ACHN (cell line): ENCODE measurements around the gene ENDOU.

Experiments
- DNase-seq: peaks from one replicate; pipeline ENCODE4 v3.0.0-alpha.2; 2015
- in situ Hi-C: cut with HindIII; loops from 2 replicates; pipeline ENCODE4 v1.10.0; 2017; ENCODE audit warnings: low sequenced_read_pairs, low pct_ligation_motif_present, low pct_unique_long_range_greater_than_20kb

ENDOU gene

DNA sequence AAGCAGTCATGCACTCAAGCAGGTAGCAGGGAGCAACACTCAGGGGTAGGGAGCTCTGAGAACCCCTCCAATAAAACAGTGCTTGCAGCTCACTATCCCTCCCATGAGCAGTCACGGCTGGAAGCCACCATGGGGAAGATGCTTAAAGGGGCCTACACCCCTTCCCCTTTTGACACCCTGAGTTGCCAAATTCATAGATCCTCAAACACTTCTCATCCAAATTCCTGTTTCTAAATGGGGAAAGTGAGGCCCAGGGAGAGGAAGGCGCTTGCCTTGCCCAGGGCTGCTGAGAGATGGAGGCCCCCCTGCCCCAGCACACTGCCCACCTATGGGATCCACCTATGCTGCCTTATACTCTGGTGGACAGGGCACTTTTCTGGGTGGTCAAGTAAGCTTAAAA, 7.2 kb upstream of the ENDOU start:
- in situ Hi-C loops: no loop called here
- DNase-seq: no peak

- in situ Hi-C loops: no loop called here
- DNase-seq: no peak
These were observed 6.4 kb upstream of the ENDOU start for GRCh38 chr12:47731723-47732122.

- in situ Hi-C loops: no loop called here
- DNase-seq: no peak
These were observed 5.1 kb upstream of the ENDOU start for GRCh38 chr12:47730341-47730744.

- no peak for DNase-seq
- in situ Hi-C loops: no loop called here
These were observed 3.9 kb upstream of the ENDOU start for GRCh38 chr12:47729233-47729632.

DNA sequence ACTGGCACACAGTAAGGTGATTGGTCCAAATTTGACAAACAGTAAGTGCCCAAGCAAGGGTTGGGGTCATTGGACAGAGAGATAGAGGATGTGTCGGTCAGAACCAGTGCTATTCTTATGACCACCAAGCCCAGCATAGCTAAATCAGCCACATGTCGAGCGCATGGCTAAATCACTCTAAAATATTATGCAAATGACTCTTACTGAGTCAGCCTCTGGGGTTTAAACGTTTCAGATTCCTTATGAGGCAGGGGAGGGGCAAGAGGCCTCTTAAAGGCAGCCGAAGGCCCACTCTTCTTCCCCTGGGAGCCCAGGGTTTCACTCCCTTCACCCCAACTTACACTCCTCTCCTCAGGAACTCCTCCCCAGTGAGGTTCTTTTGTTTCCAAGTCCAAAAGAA, 603 bp upstream of the ENDOU start:
- in situ Hi-C loops: no loop called here
- DNase-seq: no peak

DNA sequence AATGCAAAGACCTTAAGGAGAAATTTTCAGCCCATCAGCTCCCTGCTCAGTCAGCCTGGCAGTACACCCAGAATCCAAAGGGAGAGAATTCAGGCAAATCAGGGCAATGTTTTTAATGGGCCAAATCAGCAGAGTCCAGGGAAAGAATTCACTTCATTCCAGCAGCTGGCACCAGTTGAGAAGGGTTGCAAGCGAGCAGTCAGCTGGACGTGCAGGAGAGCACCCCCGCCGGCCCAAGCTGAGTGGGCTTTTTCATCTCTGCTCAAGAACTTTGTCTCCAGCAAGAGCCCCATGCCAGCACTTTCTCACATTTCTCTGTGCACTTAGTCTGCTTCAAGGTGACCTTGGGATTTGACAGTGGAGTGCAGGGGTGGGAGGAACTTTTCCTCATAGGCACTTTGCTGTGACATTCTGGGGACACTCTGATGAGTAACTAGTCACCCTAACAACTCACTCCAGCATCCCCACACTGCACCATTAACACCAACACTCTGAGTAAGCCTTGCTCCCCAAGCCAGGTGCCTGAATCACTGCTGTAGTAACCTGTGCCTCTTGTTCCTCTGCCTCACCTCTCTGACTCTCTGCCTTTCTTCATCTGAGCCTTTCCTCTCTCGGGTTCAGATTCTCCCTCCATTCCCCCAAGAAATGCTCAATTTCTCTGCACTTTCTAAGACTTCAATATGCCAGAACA, 2.2 kb downstream of the ENDOU start:
- in situ Hi-C loops: no loop called here

DNA sequence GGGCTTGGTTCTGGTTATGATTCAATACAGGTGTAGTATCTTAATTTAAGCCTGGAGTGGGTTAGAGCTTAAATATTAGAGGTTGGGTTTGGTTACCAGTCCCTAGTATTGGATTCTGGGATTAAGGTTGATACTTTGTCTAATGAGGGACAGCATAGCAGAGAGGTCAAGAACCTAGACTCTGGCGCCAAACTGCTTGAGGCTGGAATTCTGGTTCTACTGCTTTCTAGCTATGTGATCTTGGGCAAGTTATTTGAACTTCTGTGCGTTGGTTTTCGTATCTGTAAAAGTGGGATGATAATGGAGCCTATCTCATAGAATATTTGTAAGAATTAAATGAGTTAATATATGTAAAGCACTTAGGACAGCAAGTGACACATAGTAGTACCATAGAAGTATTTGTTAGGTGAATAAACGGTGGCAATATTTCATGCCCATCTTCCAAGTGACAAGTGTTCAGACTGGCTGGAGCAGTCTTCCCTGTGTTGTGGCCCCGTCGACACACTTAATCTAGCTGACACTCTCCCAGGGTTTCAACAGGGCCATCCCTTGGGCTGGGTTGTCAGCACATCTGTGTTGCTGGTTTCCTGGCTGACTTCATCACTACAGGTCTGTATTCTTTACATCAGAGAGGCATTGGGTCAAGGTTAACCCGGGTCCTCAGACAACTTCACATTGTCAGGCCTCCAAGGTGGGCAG, 3.0 kb downstream of the ENDOU start:
- in situ Hi-C loops: no loop called here
- no peak for DNase-seq

More for the DNA sequence above, 2.2 kb downstream of the ENDOU start:
- no peak for DNase-seq

- in situ Hi-C loops: no loop called here
- no peak for DNase-seq
These were observed 3.8 kb downstream of the ENDOU start for GRCh38 chr12:47721431-47721973.

DNA sequence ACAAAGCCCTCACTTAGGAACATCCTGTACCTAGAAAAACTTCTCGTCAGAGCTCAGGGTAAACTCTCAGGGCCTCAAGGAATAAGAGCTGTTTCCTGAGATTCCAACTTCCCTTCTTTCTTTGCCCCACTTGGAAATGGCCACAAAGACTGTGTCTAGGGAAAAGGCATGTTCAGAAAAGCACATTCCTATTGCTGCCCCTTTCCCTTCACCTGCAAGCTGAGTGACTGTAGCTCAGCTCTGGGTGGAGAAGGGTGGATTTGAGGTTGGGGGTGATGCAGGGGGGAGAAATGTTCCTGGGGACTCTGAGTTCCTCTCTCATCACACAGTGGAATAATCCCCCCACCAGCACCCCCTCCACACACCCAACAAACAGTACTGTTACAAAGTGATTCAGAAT, 6.8 kb downstream of the ENDOU start:
- no peak for DNase-seq
- in situ Hi-C loops: loop anchor here (10.0 kb wide), 1 partner anchor 56 kb away; the partner anchor contains the start of gene SLC48A1

DNA sequence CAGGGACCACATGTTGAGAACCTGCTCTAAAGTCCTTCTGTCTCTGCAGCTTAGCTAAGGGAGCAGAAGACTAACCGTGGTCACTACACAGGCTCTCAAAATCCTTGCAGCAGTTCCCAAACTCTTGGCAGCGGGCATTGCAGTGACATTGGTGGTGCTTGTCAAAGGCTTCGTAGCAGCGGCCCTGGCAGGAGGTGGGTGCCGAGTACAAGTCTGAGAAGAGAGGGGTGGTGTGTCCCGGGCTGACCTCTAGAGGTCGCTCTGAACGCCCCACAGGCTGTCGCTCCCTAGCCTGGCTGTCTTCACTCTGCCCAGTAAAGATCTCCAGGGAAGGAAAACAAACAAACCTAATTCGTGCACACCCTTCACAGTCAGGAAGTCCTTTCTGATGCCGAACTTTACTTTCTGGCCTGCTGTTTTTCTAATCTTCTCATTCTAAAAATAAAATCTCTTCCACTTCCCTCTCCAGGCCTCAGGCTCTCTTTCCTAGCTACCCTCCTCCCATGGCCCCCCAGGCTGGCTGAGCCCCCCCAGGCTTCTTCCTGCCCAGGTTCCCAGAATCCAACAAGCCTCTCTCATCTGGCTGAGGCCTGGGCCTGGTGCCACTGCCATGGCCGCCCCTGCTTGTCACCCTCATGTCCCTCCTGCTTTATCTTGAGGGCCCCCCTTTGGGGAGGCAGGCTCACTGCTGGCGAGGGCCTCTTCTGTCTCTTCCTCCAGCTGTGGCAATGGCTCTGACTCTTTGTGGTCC, 7.7 kb downstream of the ENDOU start:
- DNase-seq: peak; percentile 75
- in situ Hi-C loops: loop anchor here (10.0 kb wide), 1 partner anchor 57 kb away; the partner anchor contains the start of gene SLC48A1

- no peak for DNase-seq
These were observed 8.2 kb downstream of the ENDOU start for GRCh38 chr12:47717046-47717442.

DNA sequence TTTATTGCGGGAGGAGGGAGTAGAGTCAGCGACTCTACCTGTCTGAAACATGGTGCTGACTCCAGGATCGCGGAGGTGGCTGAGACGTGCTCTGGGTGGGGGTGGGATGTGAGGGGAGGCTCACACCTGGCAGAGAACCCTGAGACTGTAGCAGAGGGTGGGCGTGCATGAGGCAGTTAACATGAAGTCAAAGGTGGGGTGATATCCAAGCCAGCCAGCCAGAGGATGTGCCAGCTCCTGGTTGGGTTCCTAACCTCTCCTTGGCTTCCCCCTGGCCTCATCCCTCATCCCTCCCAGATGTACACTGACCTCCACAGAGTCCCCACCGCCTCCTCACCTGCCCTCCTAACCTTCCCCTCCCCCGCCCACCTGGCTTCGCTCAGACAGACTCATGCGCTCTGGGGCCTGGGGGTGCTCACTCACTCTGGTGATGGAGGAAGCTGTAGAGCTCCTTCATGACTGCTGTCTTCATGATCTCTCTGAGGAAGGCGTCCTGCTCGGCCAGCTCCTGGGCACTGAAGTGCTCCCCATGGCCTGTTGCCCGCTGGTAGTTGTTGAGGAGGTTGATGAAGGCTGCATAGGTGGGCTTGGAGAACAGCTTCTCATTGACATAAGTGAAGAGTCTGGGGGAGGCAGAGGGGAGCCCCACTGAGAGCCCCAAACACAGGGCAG, 9.3 kb downstream of the ENDOU start:
- in situ Hi-C loops: loop anchor here (10.0 kb wide), 1 partner anchor 59 kb away; the partner anchor contains the start of gene SLC48A1
- no peak for DNase-seq

More at GRCh38 chr12:47717046-47717442, 8.2 kb downstream of the ENDOU start:
- in situ Hi-C loops: loop anchor here (10.0 kb wide), 1 partner anchor 58 kb away; the partner anchor contains the start of gene SLC48A1

GRCh38 chr12:47715393-47715876, 9.9 kb downstream of the ENDOU start:
- in situ Hi-C loops: loop anchor here (10.0 kb wide), 1 partner anchor 59 kb away; the partner anchor contains the start of gene SLC48A1

DNA sequence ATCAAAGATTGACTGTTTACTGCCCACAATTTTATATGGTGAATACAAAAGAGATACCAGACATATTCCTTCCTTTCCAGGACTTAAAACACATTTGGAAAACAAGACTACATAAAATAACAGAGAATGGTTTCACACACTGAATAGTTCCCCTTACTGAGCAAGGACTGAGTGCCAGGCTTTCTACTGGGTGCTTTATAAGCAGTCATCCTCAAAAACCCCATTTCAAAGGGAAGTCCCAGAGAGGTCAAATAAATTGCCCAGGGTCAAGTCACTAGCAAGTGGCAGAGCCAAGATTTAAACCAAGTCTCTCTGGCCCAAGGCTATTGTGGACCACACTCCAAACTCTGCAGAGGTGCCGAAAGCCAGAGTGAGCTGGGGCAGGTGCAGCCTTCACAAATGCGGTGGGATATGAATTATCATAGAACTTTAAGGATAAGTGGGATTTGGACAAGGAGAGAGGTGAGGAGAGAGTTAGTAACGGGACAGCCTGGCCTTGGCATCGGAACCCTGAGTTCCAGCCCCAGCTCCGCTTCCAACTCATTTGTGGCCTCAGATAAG, 10.4 kb downstream of the ENDOU start:
- in situ Hi-C loops: loop anchor here (10.0 kb wide), 1 partner anchor 60 kb away; the partner anchor contains the start of gene SLC48A1
- DNase-seq: no peak

More at GRCh38 chr12:47715393-47715876, 9.9 kb downstream of the ENDOU start:
- DNase-seq: peak; percentile 77

DNA sequence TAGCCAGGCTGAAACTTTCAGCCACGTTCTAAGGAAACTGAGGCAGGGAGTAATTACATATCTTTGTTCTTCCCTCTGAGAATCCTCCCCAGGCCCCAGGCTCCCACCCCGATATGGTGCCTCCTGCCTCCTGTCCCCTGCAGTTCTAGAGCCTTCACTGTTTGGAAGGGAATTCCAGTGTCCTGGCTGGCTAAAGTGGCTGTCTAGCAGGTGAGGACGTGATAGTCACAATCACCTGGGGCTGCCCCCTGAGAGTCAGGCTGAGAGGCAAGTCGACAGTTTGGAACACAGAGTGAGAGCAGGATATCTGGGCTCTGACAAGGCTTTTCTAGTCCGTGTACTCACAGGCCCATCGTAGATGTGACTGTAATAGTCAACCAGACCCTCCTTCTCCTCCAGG, 13.1 kb downstream of the ENDOU start:
- in situ Hi-C loops: loop anchor here (10.0 kb wide), 1 partner anchor 63 kb away; the partner anchor contains the start of gene SLC48A1
- no peak for DNase-seq

- in situ Hi-C loops: loop anchor here (10.0 kb wide), 1 partner anchor 63 kb away; the partner anchor contains the start of gene SLC48A1
- DNase-seq: no peak
These were observed 13.8 kb downstream of the ENDOU start for GRCh38 chr12:47711448-47711847.

DNA sequence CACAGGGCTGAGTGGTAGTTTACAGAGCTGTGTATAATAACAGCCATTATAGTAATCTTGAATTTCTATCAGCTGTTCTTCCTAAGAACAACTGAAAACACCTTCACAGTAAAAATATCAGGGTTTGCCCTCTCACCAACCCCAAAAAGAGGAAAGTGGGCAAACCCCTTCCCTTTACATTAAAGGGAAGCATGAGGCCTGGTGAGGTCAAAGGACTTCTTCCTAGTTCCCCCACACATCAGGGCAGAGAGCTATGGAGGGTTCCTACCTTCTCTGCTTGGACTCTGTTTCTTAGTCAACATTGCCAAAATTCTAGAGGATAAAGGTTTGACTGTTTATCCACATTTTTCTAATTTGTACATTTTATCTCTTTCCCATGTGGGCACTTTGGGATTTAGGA, 15.0 kb downstream of the ENDOU start:
- DNase-seq: no peak
- in situ Hi-C loops: loop anchor here (10.0 kb wide), 1 partner anchor 65 kb away; the partner anchor contains the start of gene SLC48A1
